Large intestine (tissue), 3 donors: ENCODE data around the gene TRAP1. TPM values are rescaled to one million over a fixed set of nuclear protein-coding genes. Genes with fewer than 3 reads are reported as not detected.

Experiments used
- DNase-seq, 2 donors: peaks; one replicate each; pipeline versions ENCODE4 v3.0.0 to v3.0.0-alpha.2; 2013
- H3K27ac ChIP-seq: one replicate; pipeline ENCODE4 v1.5.1; 2013; ENCODE audit warnings: low read length
- H3K27me3 ChIP-seq: 2 replicates; pipeline ENCODE4 v1.6.1; 2013; ENCODE audit warnings: low read length; ENCODE audit not compliant: control insufficient read depth, insufficient read depth
- H3K36me3 ChIP-seq: 2 replicates; pipeline ENCODE4 v1.6.1; 2013; ENCODE audit warnings: low read length; ENCODE audit not compliant: control insufficient read depth, insufficient read depth
- H3K4me1 ChIP-seq: one replicate; pipeline ENCODE4 v1.6.1; 2013; ENCODE audit warnings: low read length; ENCODE audit not compliant: control insufficient read depth, insufficient read depth
- H3K4me3 ChIP-seq: one replicate; pipeline ENCODE4 v1.5.1; 2013; ENCODE audit warnings: low read length
- H3K9me3 ChIP-seq: one replicate; pipeline ENCODE4 v1.6.1; 2013; ENCODE audit warnings: mild to moderate bottlenecking, low read depth, low read length, moderate library complexity; ENCODE audit not compliant: control insufficient read depth
- WGBS: methylation state at CpG from one replicate; pipeline ENCODE4 v1.1.5; 2013; ENCODE audit warnings: low lambda C conversion rate; ENCODE audit not compliant: insufficient coverage; 5-methylcytosine and 5-hydroxymethylcytosine counted together
- polyA plus RNA-seq: library from polyadenylated mRNA; unstranded; fragments of 120-200 nt; gene quantifications from one replicate; pipeline ENCODE4 v1.2.1, GENCODE V29; 2013

TRAP1 gene
- polyA plus RNA-seq, 1 donor: 97.1 TPM

GRCh38 chr16:3674513-3675295, 42.6 kb downstream of the TRAP1 start:
- WGBS: no CpG with 5 or more reads among the region's 34 CpGs
- H3K27ac ChIP-seq: no peak overlapping the region
- H3K9me3 ChIP-seq: no peaks in the 10 kb centered on the region
- no peak overlapping the region for H3K4me3 ChIP-seq
- no peaks in the 10 kb centered on the region for H3K27me3 ChIP-seq
- peaks cover 84% of the 10 kb centered on the region for H3K36me3 ChIP-seq
- H3K4me1 ChIP-seq: no peaks in the 10 kb centered on the region
- no peak for DNase-seq

GRCh38 chr16:3673676-3674377, 43.5 kb downstream of the TRAP1 start:
- no CpG with 5 or more reads among the region's 13 CpGs for whole genome bisulfite sequencing
- no peak for DNase-seq
- Histone ChIP-seq H3K9me3 (peaks cover 2% of the 10 kb centered on the region), H3K27ac (no peak overlapping the region), H3K27me3 (no peaks in the 10 kb centered on the region), H3K4me3 (no peak overlapping the region), H3K4me1 (no peaks in the 10 kb centered on the region), H3K36me3 (peaks cover 79% of the 10 kb centered on the region)

DNA sequence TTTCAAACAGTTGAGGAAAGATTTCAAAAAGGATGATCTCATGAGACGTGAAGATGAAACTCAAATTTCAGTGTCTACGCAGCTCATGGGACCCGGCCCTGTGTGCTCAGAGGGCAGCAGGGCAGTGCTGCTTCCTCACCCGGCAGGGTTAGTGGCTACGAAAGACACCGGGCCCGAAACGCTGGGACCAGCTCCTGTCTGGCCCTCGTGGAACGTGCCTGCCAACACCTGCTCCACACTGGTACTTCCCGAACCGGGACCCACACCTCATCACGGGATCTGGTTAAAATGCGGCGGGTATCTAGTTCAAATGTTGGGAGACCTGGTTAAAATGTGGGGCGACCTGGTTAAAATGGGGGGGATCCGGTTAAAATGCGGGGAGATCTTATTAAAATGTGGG, 44.1 kb downstream of the TRAP1 start:
- Histone ChIP-seq H3K9me3 (peaks cover 4% of the 10 kb centered on the region), H3K36me3 (peaks cover 82% of the 10 kb centered on the region), H3K4me1 (no peaks in the 10 kb centered on the region), H3K4me3 (no peak overlapping the region), H3K27ac (no peak overlapping the region), H3K27me3 (no peaks in the 10 kb centered on the region)
- no peak for DNase-seq
- no CpG with 5 or more reads among the region's 18 CpGs for WGBS

- H3K36me3 ChIP-seq: peaks cover 76% of the 10 kb centered on the region
- H3K4me1 ChIP-seq: no peaks in the 10 kb centered on the region
- H3K27ac ChIP-seq: no peak overlapping the region
- WGBS: no CpG with 5 or more reads among the region's 26 CpGs
- H3K27me3 ChIP-seq: no peaks in the 10 kb centered on the region
- DNase-seq: no peak
- H3K4me3 ChIP-seq: no peak overlapping the region
- peaks cover 4% of the 10 kb centered on the region for H3K9me3 ChIP-seq
Observed at GRCh38 chr16:3672571-3673041, 44.7 kb downstream of the TRAP1 start.

DNA sequence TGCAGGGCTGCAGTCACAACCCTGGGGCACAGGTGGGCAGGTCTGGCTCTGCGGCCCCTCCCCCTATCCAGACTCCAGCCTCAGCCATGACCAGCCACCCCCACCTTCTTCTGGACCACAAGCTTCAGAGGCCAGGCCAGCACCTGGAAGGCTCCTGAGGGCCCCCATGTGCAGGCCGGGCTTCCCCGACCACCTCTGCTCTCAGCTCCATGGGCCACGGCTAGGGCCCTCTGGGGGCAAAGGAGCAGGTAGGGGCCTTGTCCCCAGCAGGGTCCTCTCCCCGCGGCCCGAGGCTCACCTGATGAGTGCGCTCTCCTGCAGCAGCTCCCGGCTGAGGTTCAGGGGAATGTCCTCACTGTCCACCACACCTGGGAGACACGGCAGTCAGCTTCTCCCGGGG, 45.9 kb downstream of the TRAP1 start:
- Histone ChIP-seq H3K4me1 (no peaks in the 10 kb centered on the region), H3K36me3 (peaks cover 68% of the 10 kb centered on the region), H3K27ac (no peak overlapping the region), H3K27me3 (no peaks in the 10 kb centered on the region), H3K4me3 (no peak overlapping the region), H3K9me3 (peaks cover 4% of the 10 kb centered on the region)
- no CpG with 5 or more reads among the region's 11 CpGs for WGBS
- no peak for DNase-seq

GRCh38 chr16:3670711-3671110, 46.6 kb downstream of the TRAP1 start:
- H3K27me3 ChIP-seq: no peaks in the 10 kb centered on the region
- H3K27ac ChIP-seq: no peak overlapping the region
- H3K4me1 ChIP-seq: no peaks in the 10 kb centered on the region
- no CpG with 5 or more reads among the region's 13 CpGs for WGBS
- DNase-seq: no peak
- peaks cover 62% of the 10 kb centered on the region for H3K36me3 ChIP-seq
- no peak overlapping the region for H3K4me3 ChIP-seq
- peaks cover 4% of the 10 kb centered on the region for H3K9me3 ChIP-seq

GRCh38 chr16:3669082-3669481, 48.2 kb downstream of the TRAP1 start:
- Histone ChIP-seq H3K36me3 (peaks cover 62% of the 10 kb centered on the region), H3K27ac (no peak overlapping the region), H3K27me3 (no peaks in the 10 kb centered on the region), H3K4me3 (no peak overlapping the region), H3K4me1 (no peaks in the 10 kb centered on the region), H3K9me3 (peaks cover 4% of the 10 kb centered on the region)
- DNase-seq: no peak
- no CpG with 5 or more reads among the region's 10 CpGs for WGBS

- Histone ChIP-seq H3K36me3 (peaks cover 62% of the 10 kb centered on the region), H3K27me3 (no peaks in the 10 kb centered on the region)
Observed at GRCh38 chr16:3668626-3669025, 48.7 kb downstream of the TRAP1 start.

DNA sequence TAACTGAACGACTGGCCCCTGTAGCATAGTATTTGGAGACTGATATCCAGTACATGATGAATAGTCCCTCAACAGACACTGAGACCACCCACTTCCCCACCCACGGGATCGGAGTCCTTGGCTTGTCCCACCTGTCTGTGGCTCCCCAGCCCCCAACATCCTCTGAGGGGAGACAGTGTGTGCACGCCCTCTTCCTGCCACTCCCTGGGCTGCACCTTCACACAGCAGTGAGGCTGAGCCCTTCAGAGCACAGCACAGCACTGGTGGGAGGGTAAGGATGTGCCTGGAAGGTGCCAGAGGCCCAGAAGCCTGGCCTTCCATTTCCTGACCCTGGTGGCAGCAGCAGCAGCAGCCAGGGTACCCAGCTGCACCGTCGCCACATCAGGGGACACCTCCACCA, 51.8 kb downstream of the TRAP1 start:
- H3K9me3 ChIP-seq: peaks cover 4% of the 10 kb centered on the region
- no CpG with 5 or more reads among the region's 6 CpGs for WGBS
- peaks cover 62% of the 10 kb centered on the region for H3K36me3 ChIP-seq

More at GRCh38 chr16:3668626-3669025, 48.7 kb downstream of the TRAP1 start:
- no CpG with 5 or more reads among the region's 11 CpGs for WGBS
- Histone ChIP-seq H3K9me3 (peaks cover 4% of the 10 kb centered on the region), H3K4me3 (no peak overlapping the region), H3K4me1 (no peaks in the 10 kb centered on the region), H3K27ac (no peak overlapping the region)
- DNase-seq: no peak

DNA sequence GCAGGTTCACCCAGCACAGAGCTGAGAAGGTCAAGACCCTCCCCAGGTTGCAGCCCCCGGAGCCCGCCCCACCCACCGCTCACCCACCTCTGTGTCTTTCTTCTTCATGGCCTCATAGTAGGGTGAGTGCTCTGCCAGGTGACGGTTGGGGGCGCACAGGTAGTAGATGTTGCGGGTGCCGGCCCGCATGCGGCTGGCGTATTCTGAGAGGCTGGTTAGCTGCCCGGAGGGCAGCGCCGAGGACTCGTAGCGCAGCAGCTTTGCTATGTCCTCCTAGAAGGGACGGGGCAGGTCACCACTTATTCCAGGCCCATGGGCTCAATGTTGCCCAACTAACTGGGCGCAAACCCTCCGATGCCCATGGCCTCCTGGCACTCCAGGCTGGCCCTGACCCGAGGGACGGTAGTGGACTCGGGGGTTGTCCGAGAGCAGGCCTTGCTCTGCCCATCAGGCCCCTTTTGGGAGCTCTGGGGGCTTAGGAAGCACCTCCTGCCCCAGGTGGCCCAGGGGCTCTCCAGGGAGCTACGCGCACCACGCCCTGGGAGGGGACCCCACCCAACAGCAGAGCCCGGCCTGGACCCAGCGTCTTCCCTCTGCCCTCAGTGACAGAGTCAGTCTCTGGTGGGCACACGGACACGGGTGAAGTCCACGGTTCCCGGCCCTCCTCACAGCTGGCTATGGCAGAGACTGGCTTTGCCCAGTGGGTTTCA, 53.0 kb downstream of the TRAP1 start:
- Histone ChIP-seq H3K9me3 (peaks cover 4% of the 10 kb centered on the region), H3K4me3 (no peak overlapping the region), H3K36me3 (peaks cover 72% of the 10 kb centered on the region), H3K4me1 (no peaks in the 10 kb centered on the region), H3K27ac (no peak overlapping the region), H3K27me3 (no peaks in the 10 kb centered on the region)
- DNase-seq: no peak
- WGBS: no CpG with 5 or more reads among the region's 31 CpGs

More for the DNA sequence above, 51.8 kb downstream of the TRAP1 start:
- Histone ChIP-seq H3K4me3 (no peak overlapping the region), H3K27me3 (no peaks in the 10 kb centered on the region), H3K27ac (no peak overlapping the region), H3K4me1 (no peaks in the 10 kb centered on the region)
- DNase-seq: no peak
